ENCODE data around the gene SLC45A1. TPM values are rescaled to one million over a fixed set of nuclear protein-coding genes. Genes with fewer than 3 reads are reported as not detected.

The SLC45A1 gene
- total RNA-seq, 1 donor: not detected

DNA sequence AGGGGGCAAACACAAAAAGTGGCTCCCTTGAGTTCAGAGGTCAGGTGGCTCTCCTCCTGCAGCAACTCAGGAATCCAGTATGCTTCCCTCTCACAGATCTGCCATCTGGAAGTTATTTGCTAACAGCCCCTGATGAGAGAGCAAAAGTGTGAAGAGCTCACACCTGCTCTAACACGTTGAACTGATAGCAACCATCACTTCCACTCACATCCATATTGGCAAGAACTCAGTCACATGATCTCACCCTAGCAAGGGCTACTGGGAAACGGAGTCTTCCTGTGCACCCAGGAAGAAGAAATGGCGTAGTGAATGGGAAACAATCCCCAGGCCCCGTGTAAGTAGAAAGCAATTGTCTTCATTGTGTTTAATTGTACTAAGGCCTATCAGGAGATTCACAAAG, 20.7 kb upstream of the SLC45A1 start:
- no peaks in the 10 kb centered on the region for H3K9me3 ChIP-seq (ENCODE audit: low read depth, low read length)
- H3K4me3 ChIP-seq (ENCODE audit: low read length): no peak overlapping the region
- no peaks in the 10 kb centered on the region for H3K4me1 ChIP-seq (ENCODE audit: insufficient read depth, low read length)
- H3K27me3 ChIP-seq (ENCODE audit: insufficient read depth, low read length): no peaks in the 10 kb centered on the region

- no peaks in the 10 kb centered on the region for H3K4me1 ChIP-seq (ENCODE audit: insufficient read depth, low read length)
- H3K27me3 ChIP-seq (ENCODE audit: insufficient read depth, low read length): no peaks in the 10 kb centered on the region
- no peaks in the 10 kb centered on the region for H3K9me3 ChIP-seq (ENCODE audit: low read depth, low read length)
- no peak overlapping the region for H3K4me3 ChIP-seq (ENCODE audit: low read length)
These were observed 18.0 kb upstream of the SLC45A1 start for GRCh38 chr1:8299963-8300362.

DNA sequence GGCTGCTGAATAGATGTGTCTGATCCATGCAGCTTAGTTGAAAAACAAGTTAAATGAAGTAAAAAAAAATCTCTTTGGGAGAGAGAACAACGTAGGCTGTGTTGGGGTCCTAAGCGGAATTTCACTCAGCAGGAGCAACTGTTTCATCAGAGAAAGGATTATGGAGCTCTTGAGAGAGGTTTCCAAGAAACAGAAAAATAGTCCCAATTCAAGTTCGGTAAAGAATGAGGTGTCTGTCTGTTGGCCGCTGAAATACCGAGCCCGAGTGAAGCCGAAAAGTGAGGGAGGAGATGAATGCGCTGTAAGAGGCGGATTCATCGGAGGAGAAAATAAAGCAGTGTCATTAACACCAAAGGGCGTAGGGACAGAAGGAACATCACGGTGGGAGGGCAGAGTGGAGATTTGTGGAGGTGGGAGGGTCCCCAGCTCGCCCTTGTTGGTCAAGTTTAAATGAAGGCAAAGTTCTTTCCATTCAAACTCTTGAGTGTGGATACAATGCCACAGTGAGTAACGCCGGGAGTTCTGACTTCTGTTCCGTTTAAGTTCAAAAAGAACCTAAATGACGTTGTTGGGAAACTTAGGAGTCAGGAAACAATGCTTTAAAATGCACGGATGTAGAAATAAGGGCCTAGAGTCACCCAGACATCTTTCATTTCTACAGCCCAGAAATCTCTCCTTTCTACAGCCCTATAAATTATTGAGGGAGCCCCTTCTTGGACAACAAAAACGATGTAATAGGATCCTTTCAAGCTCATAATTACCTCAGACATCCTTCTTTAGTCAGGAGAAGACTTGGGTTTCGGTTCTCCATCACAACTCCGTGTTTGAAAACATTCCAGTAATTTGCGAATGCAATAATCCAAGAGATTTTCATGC, 15.6 kb upstream of the SLC45A1 start:
- Histone ChIP-seq H3K27me3 (ENCODE audit: insufficient read depth, low read length) (no peaks in the 10 kb centered on the region), H3K4me3 (ENCODE audit: low read length) (no peak overlapping the region), H3K4me1 (ENCODE audit: insufficient read depth, low read length) (no peaks in the 10 kb centered on the region), H3K9me3 (ENCODE audit: low read depth, low read length) (no peaks in the 10 kb centered on the region)

GRCh38 chr1:8303141-8303540, 14.8 kb upstream of the SLC45A1 start:
- Histone ChIP-seq H3K9me3 (ENCODE audit: low read depth, low read length) (no peaks in the 10 kb centered on the region), H3K4me1 (ENCODE audit: insufficient read depth, low read length) (no peaks in the 10 kb centered on the region), H3K27me3 (ENCODE audit: insufficient read depth, low read length) (no peaks in the 10 kb centered on the region), H3K4me3 (ENCODE audit: low read length) (no peak overlapping the region)

DNA sequence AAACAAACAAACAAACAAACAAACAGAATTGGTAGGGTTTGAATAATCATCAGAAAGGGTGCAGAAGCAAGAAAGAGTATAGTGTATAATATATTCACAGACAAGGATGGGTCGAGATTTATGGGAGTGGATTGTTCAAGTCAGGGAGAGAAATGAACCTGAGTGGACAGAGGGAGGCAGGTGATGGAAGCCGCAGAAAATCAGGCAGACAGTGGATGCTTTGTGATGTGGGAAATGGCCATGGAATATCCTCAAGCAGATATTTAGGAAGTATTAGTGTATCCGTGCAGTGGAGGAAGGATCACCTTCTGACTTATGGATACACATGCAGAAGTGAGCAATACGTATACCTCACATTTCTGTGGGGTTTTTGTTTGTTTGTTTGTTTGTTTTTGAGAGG, 14.0 kb upstream of the SLC45A1 start:
- Histone ChIP-seq H3K4me3 (ENCODE audit: low read length) (no peak overlapping the region), H3K27me3 (ENCODE audit: insufficient read depth, low read length) (no peaks in the 10 kb centered on the region), H3K9me3 (ENCODE audit: low read depth, low read length) (no peaks in the 10 kb centered on the region), H3K4me1 (ENCODE audit: insufficient read depth, low read length) (no peaks in the 10 kb centered on the region)

GRCh38 chr1:8307628-8308027, 10.3 kb upstream of the SLC45A1 start:
- no peak overlapping the region for H3K4me3 ChIP-seq (ENCODE audit: low read length)
- H3K27me3 ChIP-seq (ENCODE audit: insufficient read depth, low read length): no peaks in the 10 kb centered on the region
- H3K4me1 ChIP-seq (ENCODE audit: insufficient read depth, low read length): no peaks in the 10 kb centered on the region
- H3K9me3 ChIP-seq (ENCODE audit: low read depth, low read length): no peaks in the 10 kb centered on the region

GRCh38 chr1:8311068-8311718, 6.7 kb upstream of the SLC45A1 start:
- Histone ChIP-seq H3K27me3 (ENCODE audit: insufficient read depth, low read length) (no peaks in the 10 kb centered on the region), H3K4me1 (ENCODE audit: insufficient read depth, low read length) (no peaks in the 10 kb centered on the region), H3K4me3 (ENCODE audit: low read length) (no peak overlapping the region), H3K9me3 (ENCODE audit: low read depth, low read length) (no peaks in the 10 kb centered on the region)

GRCh38 chr1:8312235-8313218, 5.4 kb upstream of the SLC45A1 start:
- peaks cover 4% of the 10 kb centered on the region for H3K27me3 ChIP-seq (ENCODE audit: insufficient read depth, low read length)
- no peak overlapping the region for H3K4me3 ChIP-seq (ENCODE audit: low read length)
- peaks cover 4% of the 10 kb centered on the region for H3K4me1 ChIP-seq (ENCODE audit: insufficient read depth, low read length)
- H3K9me3 ChIP-seq (ENCODE audit: low read depth, low read length): no peaks in the 10 kb centered on the region

DNA sequence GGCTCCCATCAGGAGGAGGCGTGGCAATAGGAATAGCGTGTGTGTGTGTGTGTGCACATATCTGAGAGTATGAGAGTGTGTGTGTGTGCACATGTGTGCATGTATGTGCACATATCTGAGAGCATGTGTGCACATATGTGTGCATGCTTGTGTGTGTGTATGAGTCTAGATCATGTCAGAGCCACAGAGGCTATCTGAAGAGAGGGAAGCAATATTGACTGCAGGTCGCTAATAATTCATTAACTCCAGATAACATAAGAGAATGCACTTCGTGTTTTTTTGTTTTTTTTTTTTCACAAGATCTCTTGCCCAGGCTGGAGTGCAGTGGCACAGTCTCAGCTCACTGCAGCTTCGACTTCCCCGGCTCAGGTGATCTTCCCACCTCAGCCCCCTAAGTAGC, 4.7 kb upstream of the SLC45A1 start:
- Histone ChIP-seq H3K9me3 (ENCODE audit: low read depth, low read length) (no peaks in the 10 kb centered on the region), H3K4me3 (ENCODE audit: low read length) (no peak overlapping the region), H3K4me1 (ENCODE audit: insufficient read depth, low read length) (peaks cover 11% of the 10 kb centered on the region), H3K27me3 (ENCODE audit: insufficient read depth, low read length) (peaks cover 6% of the 10 kb centered on the region)

DNA sequence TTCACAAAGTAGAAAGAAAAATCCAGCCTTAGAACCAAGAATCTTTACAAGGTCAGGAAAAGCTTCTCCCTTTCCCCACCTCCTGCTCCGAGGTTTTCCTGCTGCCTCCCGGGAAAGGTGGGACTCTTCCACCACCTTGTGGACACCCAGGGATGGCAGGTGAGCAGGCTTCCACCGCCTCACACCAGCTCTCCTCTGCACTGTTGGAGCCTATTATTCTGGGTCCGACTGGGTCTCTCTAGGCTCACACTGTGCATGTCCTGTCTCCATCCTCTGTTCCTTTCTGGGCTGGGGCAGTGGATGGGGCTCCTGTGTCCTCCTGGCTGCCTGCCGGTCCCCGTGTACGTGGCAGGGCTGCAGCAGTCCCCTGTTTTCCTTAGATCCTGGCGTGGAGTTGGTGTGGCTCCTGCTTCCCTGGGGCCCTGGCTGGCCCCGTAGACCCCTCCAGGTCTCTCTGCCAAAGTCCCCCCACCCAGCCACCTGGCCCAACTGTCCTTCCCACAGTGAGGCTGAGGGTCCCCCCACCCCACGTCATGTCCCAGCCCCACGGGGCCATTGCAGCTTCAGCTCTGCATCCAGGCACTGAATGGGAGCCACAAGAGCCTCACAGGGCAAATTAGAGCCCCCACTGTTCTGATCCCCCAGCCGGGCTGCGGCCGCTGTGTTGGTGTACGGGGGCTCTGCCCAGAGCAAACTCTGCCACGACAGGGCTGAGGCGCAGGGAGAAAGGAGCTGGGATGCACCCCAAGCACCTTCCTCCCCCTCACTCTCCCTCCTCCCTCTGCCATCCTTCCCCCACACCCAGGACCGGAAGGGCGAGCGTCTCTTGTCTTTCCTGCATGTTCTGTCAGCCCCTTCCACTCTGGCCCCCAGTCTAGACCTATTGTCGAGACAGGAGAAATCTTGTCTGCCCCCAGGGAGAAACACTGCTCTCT, 3.3 kb upstream of the SLC45A1 start:
- Histone ChIP-seq H3K4me3 (ENCODE audit: low read length) (no peak overlapping the region), H3K4me1 (ENCODE audit: insufficient read depth, low read length) (peaks cover 16% of the 10 kb centered on the region), H3K9me3 (ENCODE audit: low read depth, low read length) (no peaks in the 10 kb centered on the region), H3K27me3 (ENCODE audit: insufficient read depth, low read length) (peaks cover 12% of the 10 kb centered on the region)

- peaks cover 12% of the 10 kb centered on the region for H3K27me3 ChIP-seq (ENCODE audit: insufficient read depth, low read length)
- H3K9me3 ChIP-seq (ENCODE audit: low read depth, low read length): no peaks in the 10 kb centered on the region
- H3K4me1 ChIP-seq (ENCODE audit: insufficient read depth, low read length): peaks cover 16% of the 10 kb centered on the region
- H3K4me3 ChIP-seq (ENCODE audit: low read length): no peak overlapping the region
These were observed 2.1 kb upstream of the SLC45A1 start for GRCh38 chr1:8315573-8316475.

DNA sequence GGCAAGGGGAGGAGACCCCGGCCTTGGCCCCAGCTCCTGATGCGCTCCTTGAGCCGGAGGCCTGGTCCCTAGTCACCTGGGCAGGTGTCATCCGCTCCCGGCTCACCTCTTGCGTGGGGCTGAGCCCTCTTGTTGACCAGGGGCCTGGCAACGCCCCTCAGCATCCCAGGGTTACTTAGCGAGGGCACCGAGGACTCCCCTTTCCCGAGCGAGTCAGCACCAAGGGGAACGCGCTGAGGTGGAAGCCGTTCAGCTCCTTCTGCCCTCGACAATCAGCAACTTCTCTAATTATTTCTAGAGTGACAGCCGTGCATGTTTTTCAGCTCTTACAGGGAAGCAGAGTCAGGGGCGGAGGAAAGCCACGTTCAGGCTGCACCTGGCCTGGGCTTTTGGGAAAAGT, 522 bp downstream of the SLC45A1 start:
- peak overlapping the region; percentile 32 for H3K4me3 ChIP-seq (ENCODE audit: low read length)

GRCh38 chr1:8321612-8322011, 3.7 kb downstream of the SLC45A1 start:
- Histone ChIP-seq H3K4me3 (ENCODE audit: low read length) (no peak overlapping the region), H3K9me3 (ENCODE audit: low read depth, low read length) (no peaks in the 10 kb centered on the region), H3K27me3 (ENCODE audit: insufficient read depth, low read length) (peaks cover 12% of the 10 kb centered on the region), H3K4me1 (ENCODE audit: insufficient read depth, low read length) (peaks cover 16% of the 10 kb centered on the region)

More for the DNA sequence above, 522 bp downstream of the SLC45A1 start:
- Histone ChIP-seq H3K27me3 (ENCODE audit: insufficient read depth, low read length) (peaks cover 12% of the 10 kb centered on the region), H3K9me3 (ENCODE audit: low read depth, low read length) (no peaks in the 10 kb centered on the region), H3K4me1 (ENCODE audit: insufficient read depth, low read length) (peaks cover 16% of the 10 kb centered on the region)

Data from mononuclear cell (primary cell).